Myocyte (in vitro differentiated cells): Measurements from ENCODE around the gene NAA40. TPM values are rescaled to one million over a fixed set of nuclear protein-coding genes. Genes with fewer than 3 reads are reported as not detected.

ENCODE experiments used
- DNase-seq: peaks from one replicate; pipeline ENCODE4 v3.0.0-alpha.2; 2012; ENCODE audit warnings: low read depth
- polyA plus RNA-seq: library from polyadenylated mRNA; unstranded; fragments of >200 nt; gene quantifications from one replicate; pipeline ENCODE4 v1.2.1, GENCODE V29; 2012; ENCODE audit warnings: missing spikeins
- total RNA-seq: library from RNA; depleted of rRNA; stranded (reverse); fragments of >200 nt; gene quantifications from 2 replicates; pipeline ENCODE4 v1.2.3, GENCODE V29; 2014

NAA40 gene
- 8.0 and 13.1 TPM in 2 replicates for total RNA-seq
- polyA plus RNA-seq = 16.3 TPM

DNA sequence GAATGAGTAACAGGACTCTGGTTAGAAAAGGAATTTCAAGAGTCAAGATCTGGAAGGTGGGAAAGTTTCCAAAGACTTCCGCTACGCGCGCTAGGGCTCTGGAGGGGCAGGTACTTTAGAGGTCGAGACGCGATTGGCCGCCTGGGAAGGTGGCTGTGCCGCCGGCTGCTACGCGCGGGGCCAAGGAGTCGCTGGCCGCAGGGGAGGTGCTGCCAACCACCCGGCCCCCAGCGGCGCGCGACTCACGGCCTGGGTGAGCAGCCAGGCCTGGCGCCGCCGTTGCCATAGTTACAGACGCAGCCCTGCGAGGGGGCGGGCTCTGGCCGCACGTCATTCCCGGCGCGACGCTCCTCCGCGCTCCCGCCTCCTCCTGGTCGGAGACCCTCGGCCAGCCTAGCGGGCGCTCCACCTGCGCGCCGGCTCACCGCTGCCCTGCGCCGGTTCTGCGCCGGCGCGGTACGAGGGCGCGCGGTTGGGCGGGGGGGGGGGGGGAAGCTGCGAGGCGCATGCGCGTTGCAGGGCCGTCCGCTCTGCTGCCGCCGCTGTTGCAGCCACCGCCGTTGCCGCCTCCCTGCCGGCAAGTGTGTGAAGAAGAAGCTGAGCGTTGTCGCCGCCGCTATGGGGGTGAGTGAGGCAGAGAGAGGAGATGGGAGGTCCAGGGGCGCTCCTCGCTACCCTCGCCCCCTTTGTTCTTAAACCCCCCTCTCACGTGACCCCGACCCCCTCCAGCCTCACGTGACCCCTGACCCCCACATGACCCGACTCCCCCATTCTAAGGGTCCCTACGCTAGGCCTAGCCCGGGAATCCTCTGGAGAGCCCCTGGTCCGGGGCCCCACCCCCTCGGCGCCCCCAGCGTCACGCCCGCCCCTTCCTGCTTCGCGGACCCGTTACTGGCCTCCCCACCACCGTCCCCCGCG, at the start of gene NAA40:
Gene NAA40, plus strand, starts transcription at position 524 of the 918 bp plus-strand sequence. Its CDS starts 95 bp downstream, at position 619.
- DNase-seq = peak; percentile 92

DNA sequence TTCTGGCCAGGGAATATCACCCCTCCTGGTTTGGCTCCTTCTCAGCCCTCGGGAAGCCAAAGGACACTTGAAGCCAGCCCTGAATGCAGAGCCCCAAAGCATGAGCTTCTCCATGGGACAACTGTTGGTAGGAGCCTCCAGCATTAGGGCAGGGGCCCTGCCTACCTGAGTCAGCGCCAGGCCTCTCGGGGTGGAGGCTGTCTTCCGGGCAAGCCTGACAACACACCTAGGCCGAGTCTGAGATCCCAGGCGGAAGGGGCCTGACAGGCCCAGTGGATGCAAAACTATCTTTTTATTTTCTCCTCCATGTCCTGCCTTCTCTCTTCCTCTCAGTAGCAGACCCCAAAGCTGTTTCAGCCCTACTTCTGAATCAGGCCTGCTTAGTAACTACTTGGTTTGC, 49.5 kb upstream of the NAA40 start:
- no peak for DNase-seq

DNA sequence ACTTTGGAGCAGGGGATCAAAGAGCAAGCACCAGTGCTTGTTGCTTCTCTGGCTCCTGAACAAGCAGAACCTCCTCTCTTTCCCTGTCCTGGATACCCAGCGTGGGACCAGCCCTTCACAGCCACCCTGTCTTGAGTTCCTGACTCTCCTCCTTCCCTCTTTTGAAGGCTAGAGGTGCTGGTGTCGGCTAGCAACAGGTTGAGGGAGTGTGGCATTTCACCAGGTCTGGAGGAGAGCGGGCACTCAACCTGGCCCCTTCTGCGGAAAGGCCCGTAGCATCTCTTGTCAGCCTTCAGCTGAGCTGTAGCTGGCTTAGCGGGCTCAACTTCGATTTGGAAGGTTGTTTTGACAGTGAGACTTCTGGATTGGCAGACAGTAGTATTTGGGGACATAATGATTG, 48.4 kb upstream of the NAA40 start:
- no peak for DNase-seq

DNA sequence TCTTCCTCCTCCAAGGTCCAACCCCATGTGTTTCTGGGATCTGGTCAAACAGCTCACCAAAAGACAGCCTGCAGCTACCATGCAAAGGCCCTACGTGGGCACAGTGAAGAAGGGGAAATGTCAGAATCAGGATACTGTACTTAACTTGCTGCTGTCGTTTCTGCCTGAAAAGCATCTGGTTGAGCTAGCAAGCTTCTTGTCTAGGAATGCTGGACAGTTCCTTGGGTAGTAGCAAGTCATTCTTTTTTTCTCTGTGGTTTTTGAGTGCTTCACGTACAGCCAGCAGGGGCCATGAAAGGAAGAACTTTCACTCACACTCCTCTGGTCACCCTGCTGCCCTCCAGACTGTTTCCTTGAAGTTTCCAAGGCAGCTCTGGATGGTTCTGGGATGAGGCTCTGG, 46.6 kb upstream of the NAA40 start:
- DNase-seq = peak; percentile 30

DNA sequence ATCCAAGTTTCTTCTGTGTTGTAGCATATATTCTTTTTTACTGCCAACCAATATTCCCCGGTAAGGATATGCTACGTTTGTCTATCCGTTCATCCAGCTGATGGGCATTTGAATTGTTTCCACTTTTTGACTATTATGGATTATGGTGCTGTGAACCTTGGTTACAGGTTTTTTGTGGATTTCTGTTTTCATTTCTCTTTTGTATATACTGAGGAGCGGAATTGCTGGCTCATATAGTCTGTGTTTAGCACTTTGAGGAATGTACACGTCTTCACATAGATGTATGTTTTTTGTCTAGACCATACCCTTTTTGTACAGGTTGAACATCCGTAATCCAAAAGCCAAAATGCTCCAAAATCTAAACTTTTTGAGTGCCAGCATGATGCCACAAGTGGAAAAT, 45.4 kb upstream of the NAA40 start:
- no peak for DNase-seq

DNA sequence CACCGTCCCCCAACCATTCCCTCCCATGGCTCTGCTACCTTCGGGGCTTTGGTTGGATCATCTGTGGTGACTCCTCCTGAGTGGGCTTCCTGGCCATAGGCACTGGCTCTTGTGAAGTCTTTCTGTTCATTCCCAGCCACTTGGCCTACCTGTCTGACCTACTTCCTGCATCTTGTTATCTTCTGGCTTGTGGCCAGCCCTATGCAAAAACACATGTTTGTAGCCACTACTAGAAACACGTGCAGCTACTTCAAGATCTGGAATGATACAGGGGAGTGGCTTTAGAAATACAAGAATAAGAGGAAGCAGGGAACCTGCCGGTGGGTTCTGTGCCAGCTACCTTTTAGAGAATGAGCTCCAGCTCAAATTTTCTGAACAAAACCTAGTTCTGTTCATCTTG, 42.7 kb upstream of the NAA40 start:
- DNase-seq = no peak

DNA sequence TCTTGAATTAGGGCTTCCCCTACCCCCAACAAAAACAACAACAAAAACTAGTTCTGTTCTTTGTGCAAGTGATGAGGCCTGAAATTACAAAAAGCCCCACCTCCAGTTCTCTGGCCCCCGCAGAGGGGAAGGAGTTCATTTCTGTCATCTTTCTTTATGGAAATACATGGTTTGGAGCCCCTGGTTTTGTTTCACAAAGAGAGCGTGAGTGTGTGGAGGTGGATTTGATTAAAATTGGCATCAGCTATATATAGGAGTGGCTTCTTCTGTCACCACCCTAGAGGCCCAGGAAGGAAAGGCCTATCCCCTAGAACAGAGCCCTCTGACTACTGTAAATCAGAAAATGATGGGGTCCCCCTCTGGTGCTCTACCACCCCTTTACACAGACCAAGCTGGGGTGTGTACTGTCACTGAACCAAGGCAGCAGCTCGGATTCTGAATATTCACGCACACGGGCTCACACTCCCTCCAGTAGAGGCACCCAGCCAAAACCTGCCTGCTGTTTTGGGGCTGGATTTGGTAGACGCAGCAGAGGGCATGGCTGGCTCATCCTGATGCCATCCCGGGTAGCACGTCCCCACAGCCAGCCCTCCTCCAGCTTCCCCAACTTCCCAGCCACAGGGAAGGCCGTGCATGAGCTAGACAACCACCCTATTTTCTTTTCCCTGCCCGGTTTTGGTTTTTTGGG, 41.2 kb upstream of the NAA40 start:
- DNase-seq = no peak

DNA sequence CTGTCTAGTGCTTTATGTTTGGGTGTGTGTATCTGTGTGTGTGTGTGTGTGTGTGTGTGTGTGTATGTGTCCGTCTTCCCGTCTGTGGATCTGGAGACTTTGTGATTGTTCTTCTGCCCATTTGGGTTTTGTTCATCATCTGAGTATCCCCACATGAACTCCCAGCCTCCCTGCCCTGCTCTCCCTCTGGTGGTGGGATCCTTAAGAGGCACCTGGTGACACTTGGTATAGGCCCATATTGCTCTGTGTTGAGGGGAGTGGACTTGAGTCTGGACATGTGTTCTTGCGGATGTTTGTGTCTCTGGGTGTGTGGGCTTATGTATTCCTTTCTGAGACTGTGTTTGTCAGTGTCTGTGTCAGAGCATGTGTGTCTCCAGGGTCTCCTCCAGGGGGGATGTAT, 37.1 kb upstream of the NAA40 start:
- DNase-seq = no peak

DNA sequence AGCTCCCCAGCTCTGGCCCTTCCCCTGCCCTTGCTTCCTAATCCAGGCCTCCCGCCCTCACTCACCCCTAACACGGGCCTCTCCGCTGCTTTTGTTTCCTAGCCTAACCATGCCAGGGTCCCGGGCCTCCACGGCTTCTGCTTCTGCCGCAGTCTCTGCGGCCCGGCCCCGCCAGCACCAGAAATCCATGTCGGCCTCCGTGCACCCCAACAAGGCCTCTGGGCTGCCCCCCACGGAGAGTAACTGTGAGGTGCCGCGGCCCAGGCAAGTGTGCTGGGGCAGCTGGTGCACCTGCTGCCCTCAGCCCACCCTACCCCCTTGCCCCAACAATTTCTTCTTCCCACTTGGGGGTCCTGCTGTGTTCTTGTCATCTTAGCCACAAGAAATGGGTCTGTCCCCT, 34.9 kb upstream of the NAA40 start:
- DNase-seq = no peak

DNA sequence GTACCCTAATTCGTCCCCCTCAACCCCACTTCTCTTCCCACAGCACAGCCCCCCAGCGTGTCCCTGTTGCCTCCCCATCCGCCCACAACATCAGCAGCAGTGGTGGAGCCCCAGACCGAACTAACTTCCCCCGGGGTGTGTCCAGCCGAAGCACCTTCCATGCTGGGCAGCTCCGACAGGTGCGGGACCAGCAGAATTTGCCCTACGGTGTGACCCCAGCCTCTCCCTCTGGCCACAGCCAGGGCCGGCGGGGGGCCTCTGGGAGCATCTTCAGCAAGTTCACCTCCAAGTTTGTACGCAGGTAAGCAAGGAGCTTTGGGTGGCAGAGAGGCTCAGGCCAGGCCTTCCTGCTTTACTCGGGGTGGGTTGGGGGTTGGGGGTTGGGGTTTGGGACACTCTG, 34.1 kb upstream of the NAA40 start:
- no peak for DNase-seq

DNA sequence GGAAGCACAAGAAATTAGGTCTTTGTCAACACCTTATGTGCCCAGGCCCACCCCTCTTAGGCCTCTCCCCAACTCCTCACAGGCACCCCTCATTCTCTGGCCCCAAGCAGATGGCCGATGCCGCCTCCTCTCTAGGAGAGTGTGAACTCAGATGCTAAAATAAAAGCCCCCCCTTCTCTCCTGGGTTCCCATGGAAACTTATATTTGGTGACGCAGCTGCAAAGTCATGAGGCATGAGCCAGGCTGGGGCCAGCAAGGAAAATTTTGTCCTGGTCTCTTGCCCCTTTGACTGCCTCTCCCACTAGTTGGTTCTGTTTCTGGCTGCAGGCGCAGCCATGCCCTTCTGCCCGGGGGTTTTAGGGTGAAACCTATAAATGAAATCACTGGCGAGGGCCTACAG, 33.6 kb upstream of the NAA40 start:
- DNase-seq = no peak

DNA sequence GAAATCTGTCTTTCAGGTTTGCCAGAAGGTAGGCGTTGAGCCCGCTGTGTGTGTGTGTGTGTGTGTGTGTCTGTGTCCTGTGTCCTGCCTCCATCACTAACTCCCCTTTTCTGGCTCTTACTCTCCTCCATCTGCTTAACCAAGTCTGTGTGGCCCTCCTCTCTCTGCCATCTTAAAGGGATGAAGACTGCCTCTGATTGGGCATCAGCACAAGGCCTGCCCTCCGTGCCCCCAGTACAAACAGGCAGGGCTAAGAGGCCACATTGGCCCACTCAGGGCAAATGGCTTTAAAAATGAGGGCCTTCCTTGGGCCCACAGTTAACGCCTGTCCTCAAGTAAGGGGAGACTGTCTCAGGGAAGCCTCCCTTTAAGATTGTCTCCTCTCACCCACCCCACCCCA, 32.7 kb upstream of the NAA40 start:
- DNase-seq = no peak

DNA sequence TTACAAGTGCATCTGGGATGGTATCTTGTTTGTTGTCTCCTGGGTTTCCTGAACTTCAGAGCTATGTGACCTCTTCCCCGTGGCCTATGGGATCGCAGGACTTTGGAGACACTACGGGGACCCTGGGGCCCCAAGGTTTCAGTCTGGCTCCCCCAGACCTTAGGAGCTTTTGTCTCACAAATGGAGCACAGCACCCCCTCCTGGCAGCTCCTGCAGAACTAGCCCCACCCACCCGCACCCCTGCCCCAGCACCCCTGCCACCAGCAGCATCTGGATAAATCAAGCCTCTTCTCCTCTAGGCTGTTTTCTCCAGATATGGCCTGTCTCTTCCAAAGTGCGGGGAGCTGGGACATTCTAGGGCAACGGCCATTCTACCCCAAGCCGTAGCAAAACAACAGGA, 32.2 kb upstream of the NAA40 start:
- DNase-seq = no peak

DNA sequence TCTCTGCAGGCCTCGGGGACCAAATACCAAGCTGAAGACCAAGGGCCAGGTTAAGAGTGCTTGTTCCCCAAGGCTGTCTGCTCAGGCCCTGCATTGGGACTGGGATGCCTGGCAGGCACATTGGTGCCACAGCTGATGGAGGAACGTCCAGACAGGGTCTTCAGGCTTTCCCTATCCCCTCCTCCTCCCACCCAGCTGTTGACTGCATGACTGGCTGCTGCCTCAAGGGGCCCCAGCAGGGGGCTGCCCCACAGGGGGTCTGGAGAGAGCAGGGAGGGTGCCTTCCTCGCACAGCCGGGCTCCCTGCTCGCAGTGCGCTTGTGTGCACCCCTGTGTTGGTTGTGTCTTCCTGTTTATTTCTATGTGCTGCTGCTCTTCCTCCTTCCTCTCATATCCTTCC, 31.7 kb upstream of the NAA40 start:
- DNase-seq = no peak

DNA sequence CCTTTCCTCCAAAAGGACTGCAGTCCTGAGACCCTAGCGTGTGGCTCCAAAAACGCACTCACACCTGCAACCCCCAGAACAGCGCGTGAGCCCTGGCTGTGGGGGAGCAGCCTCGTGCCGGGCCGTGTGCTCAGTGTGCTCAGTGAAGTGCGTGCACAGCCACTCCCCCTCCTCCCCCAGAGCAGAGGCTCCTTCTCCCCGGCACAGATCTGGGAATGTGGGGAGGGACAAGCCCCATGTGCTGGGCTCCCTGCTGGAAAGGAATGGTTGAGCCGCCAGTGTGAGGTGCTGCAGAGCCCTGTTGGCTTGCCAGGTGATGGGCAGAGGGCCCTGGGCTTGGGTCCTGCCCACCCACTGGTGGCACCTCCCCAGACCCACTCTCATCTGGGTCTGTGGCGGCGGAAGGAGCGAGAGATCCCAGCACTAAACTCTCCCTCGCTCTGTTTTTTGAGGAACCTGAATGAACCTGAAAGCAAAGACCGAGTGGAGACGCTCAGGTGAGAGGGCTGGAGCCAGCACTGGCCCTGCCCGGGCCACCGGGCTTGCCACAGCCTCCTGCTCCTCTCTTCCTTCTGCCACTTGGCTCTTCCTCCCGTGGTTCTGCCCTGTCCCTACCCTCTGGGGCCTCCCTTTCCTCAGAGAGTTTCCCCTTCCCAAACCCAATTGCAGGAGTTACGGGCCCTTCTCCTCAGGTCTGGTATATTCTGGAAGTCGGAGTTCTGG, 30.8 kb upstream of the NAA40 start:
- DNase-seq = no peak

DNA sequence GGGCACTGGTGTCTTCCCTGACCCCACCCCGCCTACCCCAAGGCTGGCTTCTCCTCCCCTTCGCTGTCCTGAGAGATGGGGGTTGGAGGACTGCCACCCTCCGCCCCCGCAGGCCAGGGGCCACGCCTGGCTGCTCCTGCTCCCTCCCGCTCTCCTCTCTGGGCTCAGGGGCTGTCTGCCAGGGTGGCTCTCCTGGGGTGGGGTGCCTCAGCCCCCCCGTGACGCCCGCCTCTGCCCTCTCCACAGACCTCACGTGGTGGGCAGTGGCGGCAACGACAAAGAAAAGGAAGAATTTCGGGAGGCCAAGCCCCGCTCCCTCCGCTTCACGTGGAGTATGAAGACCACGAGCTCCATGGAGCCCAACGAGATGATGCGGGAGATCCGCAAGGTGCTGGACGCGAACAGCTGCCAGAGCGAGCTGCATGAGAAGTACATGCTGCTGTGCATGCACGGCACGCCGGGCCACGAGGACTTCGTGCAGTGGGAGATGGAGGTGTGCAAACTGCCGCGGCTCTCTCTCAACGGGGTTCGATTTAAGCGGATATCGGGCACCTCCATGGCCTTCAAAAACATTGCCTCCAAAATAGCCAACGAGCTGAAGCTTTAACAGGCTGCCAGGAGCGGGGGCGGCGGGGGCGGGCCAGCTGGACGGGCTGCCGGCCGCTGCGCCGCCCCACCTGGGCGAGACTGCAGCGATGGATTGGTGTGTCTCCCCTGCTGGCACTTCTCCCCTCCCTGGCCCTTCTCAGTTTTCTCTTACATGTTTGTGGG, 30.0 kb upstream of the NAA40 start:
- no peak for DNase-seq

DNA sequence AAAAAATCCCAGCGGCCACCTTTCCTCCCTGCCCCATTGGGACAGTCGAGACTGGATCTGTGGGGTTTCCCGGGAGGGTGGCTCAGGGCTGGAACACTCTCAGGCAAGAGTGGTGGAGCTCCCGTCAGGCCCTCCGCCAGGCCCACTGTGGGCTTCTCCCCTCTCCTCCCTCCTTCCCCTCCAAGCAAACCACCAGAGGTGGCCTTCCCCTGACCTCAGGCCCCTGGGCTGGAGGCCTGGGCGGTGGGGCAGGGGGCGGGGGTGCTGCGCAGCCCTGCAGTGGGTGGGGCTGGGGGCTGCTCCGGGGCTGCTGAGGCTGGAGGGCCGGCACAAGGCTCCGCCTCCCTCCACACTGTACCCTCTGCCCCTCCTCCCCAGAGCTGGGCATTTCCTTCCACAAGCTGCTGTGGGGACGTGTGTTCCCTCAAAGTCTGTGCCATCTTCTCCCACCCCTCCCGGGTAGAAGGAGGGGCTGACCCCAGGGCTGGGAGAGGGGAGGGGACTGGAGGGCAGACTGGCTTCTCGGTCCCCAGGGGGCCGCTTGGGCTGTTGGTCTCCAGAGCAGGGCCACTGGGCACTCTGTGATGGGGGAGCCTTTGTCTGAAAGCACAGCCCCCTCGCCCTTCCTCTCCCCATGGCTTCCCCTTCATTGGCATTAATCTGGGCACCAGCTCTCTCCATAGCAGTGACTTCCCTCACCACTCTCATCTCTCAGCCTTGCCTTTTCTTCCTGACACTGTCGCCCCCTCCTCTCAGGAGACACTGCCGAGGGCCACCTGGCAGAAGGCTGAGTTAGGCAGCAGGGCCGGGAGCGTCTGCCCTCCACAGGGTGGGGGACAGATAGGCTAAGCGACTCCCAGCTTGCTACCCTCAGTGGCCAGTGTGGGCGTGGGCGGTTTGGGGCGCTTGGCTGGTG, 29.0 kb upstream of the NAA40 start:
- no peak for DNase-seq

DNA sequence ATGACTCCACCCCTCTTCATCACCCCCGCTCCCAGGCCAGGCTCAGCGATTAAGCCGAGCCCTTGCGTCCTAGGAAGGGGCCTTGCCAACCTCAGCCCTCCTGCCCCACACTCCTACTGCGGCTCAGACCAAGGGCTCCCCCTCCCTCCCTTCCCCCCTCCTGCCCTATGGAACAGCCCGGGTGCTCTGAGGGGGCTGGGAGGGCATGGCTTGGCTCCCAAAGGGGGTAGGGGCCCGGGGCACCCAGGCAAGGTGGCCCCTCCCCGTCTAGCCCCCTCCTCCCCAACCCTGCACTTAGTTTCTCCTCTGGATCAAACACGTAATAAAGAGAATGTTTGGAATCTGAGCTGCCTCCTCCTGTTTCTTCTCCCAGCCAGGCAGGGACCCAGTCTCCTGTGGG, 28.1 kb upstream of the NAA40 start:
- DNase-seq = no peak

DNA sequence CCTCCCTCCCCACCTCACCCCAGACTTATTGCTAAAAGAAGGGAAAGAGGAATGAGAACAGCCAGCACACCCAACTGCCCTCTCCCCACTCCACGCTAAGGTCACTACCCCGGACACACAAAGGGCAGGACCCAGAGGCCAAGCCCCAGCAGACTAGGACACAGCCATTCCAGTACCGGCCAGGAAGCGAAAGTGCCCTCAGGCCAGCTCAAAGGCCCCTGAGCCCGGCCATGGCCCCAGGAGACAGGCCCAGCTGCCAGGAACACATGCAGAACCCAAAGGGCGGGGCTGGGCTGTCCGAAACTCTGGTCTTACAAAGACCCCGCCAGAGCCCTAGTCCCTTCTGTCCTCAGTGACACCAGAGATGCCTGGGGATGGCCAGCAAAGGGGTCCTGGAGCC, 27.4 kb upstream of the NAA40 start:
- peak; percentile 23 for DNase-seq

DNA sequence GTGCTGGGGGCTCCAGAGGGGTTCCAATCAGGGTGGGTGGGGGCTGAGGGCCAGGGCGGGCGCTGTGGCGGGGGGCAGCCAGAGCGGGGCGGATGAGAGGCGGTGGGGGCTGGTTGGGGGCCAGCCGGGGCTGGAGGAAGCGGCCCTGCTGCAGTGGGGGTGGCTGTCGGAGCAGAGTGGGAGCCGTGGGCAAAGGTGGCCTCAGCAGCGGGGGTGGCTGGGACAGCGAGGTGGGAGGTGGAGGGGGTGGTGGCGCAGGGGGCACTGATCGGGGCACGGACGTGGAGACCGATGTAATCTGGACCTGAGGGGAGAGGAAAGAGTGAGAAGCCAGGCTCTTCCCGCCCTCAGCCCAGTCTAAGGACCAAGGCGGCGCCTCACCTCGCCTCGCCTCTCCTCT, 26.9 kb upstream of the NAA40 start:
- DNase-seq = no peak
